HG02759 (cell line): ENCODE data around the gene ACTL6B.

Experiments used
- ATAC-seq: cut with Tn5 transposase; IDR thresholded peaks from one replicate; pipeline ENCODE4 v1.9.1; 2021; ENCODE audit warnings: mild to moderate bottlenecking, moderate library complexity; ENCODE audit not compliant: unreplicated experiment

The ACTL6B gene

GRCh38 chr7:100627238-100627549 lies 29.1 kb downstream of the ACTL6B start:
- ATAC-seq = no peak

- ATAC-seq = peak; percentile 83
Observed at GRCh38 chr7:100626530-100627237, 29.6 kb downstream of the ACTL6B start.

GRCh38 chr7:100626055-100626454 lies 30.2 kb downstream of the ACTL6B start:
- no peak for ATAC-seq

GRCh38 chr7:100623951-100624824 lies 32.1 kb downstream of the ACTL6B start:
- ATAC-seq = no peak

GRCh38 chr7:100621554-100621953 lies 34.7 kb downstream of the ACTL6B start:
- ATAC-seq = no peak

GRCh38 chr7:100620804-100621203 lies 35.4 kb downstream of the ACTL6B start:
- no peak for ATAC-seq

- ATAC-seq = no peak
Observed at GRCh38 chr7:100620239-100620638, 36.0 kb downstream of the ACTL6B start.

- ATAC-seq = no peak
Observed at GRCh38 chr7:100614308-100614861, 41.9 kb downstream of the ACTL6B start.

GRCh38 chr7:100613412-100614175 lies 42.7 kb downstream of the ACTL6B start:
- ATAC-seq = no peak

- ATAC-seq = peak; percentile 8
Observed at GRCh38 chr7:100612730-100613390, 43.4 kb downstream of the ACTL6B start.

GRCh38 chr7:100611983-100612729 lies 44.1 kb downstream of the ACTL6B start, which contains the start of gene MOSPD3:
MOSPD3 (plus strand) TSS chr7:100612540; CDS start chr7:100612792, 252 bp downstream.
- ATAC-seq = peak; percentile 91

- ATAC-seq = no peak
Observed at GRCh38 chr7:100609958-100610357, 46.3 kb downstream of the ACTL6B start.

- no peak for ATAC-seq
Observed at GRCh38 chr7:100607111-100607510, 49.1 kb downstream of the ACTL6B start.

GRCh38 chr7:100606313-100606712 lies 49.9 kb downstream of the ACTL6B start:
- ATAC-seq = no peak

- no peak for ATAC-seq
Observed at GRCh38 chr7:100604976-100605911, 51.0 kb downstream of the ACTL6B start.

GRCh38 chr7:100604028-100604975 lies 51.9 kb downstream of the ACTL6B start:
- peak; percentile 72 for ATAC-seq

GRCh38 chr7:100603726-100604027 lies 52.6 kb downstream of the ACTL6B start:
- ATAC-seq = peak; percentile 4
